Thyroid gland (tissue), 4 donors: Measurements from ENCODE around the gene ANAPC2. TPM values are rescaled to one million over a fixed set of nuclear protein-coding genes. Genes with fewer than 3 reads are reported as not detected.

Experiments
- DNase-seq, 2 donors: peaks; one replicate each; pipeline ENCODE4 v3.0.0-alpha.2; 2019
- H3K27ac ChIP-seq, 3 donors: fragments of 200-600 bp; sonication (generic); 1 replicate in 2 of 3; 2 replicates in 1 of 3; pipeline ENCODE4 v1.5.1; 2016 to 2019; ENCODE audit warnings: mild to moderate bottlenecking in 1 of 3, moderate library complexity in 1 of 3
- H3K27me3 ChIP-seq: fragments of 200-600 bp; sonication (generic); one replicate; pipeline ENCODE4 v1.5.1; 2019
- H3K36me3 ChIP-seq, 2 donors: fragments of 200-600 bp; sonication (generic); one replicate each; pipeline ENCODE4 v1.5.1; 2016 to 2019
- H3K4me1 ChIP-seq, 2 donors: fragments of 200-600 bp; sonication (generic); one replicate each; pipeline ENCODE4 v1.5.1; 2017 to 2019
- H3K4me3 ChIP-seq, 3 donors: fragments of 200-600 bp; sonication (generic); replicated peaks in 1 of 3; 1 replicate in 2 of 3; 2 replicates in 1 of 3; pipeline ENCODE4 v1.5.1; 2016; ENCODE audit warnings: mild to moderate bottlenecking in 1 of 3
- H3K9me3 ChIP-seq: fragments of 200-600 bp; sonication (generic); one replicate; pipeline ENCODE4 v1.5.1; 2017
- CTCF ChIP-seq, 6 experiments: fragments of 200-600 bp in 3 of 6; fragments of 450-650 bp in 3 of 6; sonication (generic) in 3 of 6; IDR thresholded peaks; one replicate each; pipeline ENCODE4 v1.5.1; 2016 to 2019; ENCODE audit warnings: antibody characterized with exemption in 6 of 6, mild to moderate bottlenecking in 2 of 6, inconsistent platforms in 1 of 6, moderate library complexity in 1 of 6
- POLR2A ChIP-seq, 2 donors: fragments of 450-650 bp; IDR thresholded peaks; one replicate each; pipeline ENCODE4 v1.6.1; 2017; ENCODE audit warnings: antibody characterized with exemption in 2 of 2, mild to moderate bottlenecking in 2 of 2, moderate library complexity in 1 of 2
- WGBS, 2 donors: methylation state at CpG; one replicate each; pipeline ENCODE4 v1.1.5; 2017; 5-methylcytosine and 5-hydroxymethylcytosine counted together
- intact Hi-C: fragments of 100-400 bp; cut with DNase I; formaldehyde crosslinking; loops from one replicate; pipeline ENCODE4 v1.15.1; 2023
- total RNA-seq, 4 donors: library from RNA; depleted of rRNA; stranded (reverse); fragments of >200 nt; gene quantifications; one replicate each; pipeline ENCODE4 v1.2.3, GENCODE V29; 2016

Gene ANAPC2
- total RNA-seq, 4 donors from 2014 or later = 25.6 to 34.1 (median 31.8) TPM

- Histone ChIP-seq H3K27ac (no peak overlapping the region), H3K4me1 (peaks cover 0 to 9% of the 10 kb centered on the region in 2 donors), H3K36me3 (peaks cover 0 to 7% of the 10 kb centered on the region in 2 donors), H3K9me3 (no peaks in the 10 kb centered on the region), H3K27me3 (no peaks in the 10 kb centered on the region), H3K4me3 (no peak overlapping the region)
- 79 to 84% methylated on average over 20 to 44 of the region's 45 CpGs for WGBS, 2 donors
- TF ChIP-seq CTCF (IDR thresholded peaks at IDR 0.05) (no peak), POLR2A (IDR thresholded peaks at IDR 0.05) (no peak)
- DNase-seq = no peak
- intact Hi-C loops = no loop called here
These were observed 14.3 kb downstream of the ANAPC2 start for GRCh38 chr9:137173796-137174664.

- Histone ChIP-seq H3K4me1 (peaks cover 4 to 18% of the 10 kb centered on the region in 2 donors), H3K27me3 (no peaks in the 10 kb centered on the region), H3K9me3 (no peaks in the 10 kb centered on the region), H3K27ac (no peak overlapping the region), H3K4me3 (no peak overlapping the region), H3K36me3 (peaks cover 0 to 4% of the 10 kb centered on the region in 2 donors)
- 60 to 76% methylated on average over 7 to 12 of the region's 21 CpGs for WGBS, 2 donors
- intact Hi-C loops = no loop called here
- DNase-seq = no peak
- no peak for TF ChIP-seq POLR2A (IDR thresholded peaks at IDR 0.05)
- TF ChIP-seq CTCF (IDR thresholded peaks at IDR 0.05) = no peak
These were observed 15.2 kb downstream of the ANAPC2 start for GRCh38 chr9:137172901-137173795.

DNA sequence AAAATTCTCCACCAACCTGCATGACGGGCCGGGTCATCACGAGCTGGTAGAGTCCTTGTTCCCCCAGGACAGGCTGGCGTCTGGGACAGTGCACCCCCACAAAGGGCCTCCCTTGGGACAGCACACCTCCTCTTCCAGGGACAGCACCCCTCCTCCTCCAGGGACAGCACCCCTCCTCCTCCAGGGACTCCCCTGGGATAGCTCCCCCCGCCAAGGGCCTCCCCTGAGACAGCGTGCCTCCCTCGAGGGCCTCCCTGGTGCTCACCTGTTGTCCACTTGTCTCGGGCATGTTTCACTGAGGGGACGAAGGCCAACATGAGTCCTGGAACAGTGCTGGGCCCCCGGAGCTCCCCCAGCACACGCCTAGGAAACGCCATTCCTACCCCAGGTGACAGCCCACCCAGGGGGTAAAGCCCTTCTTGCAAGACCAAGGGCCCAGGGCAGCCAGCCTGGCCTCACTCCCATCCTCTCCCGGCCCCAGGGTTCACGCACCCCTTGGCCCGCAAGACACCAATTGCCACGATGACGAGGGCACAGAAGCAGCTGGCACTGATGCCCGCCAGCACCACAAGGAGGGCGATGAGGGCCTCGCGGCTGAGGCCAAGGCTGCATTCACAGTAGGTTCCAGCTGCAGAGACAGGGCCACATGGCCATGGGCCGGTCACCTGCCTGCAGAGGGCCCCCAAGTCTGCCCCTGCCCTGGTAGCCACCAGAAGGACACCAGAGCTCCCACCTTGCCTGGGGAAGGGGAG is 17.0 kb downstream of the ANAPC2 start:
- DNase-seq = no peak
- Histone ChIP-seq H3K27ac (no peak overlapping the region), H3K4me1 (peaks cover 7 to 26% of the 10 kb centered on the region in 2 donors), H3K27me3 (peaks cover 13% of the 10 kb centered on the region), H3K4me3 (no peak overlapping the region), H3K36me3 (no peaks in the 10 kb centered on the region), H3K9me3 (no peaks in the 10 kb centered on the region)
- no peak for TF ChIP-seq CTCF (IDR thresholded peaks at IDR 0.05)
- no peak for TF ChIP-seq POLR2A (IDR thresholded peaks at IDR 0.05)
- 78 to 81% methylated on average over 8 to 12 of the region's 22 CpGs for WGBS, 2 donors
- intact Hi-C loops = no loop called here

DNA sequence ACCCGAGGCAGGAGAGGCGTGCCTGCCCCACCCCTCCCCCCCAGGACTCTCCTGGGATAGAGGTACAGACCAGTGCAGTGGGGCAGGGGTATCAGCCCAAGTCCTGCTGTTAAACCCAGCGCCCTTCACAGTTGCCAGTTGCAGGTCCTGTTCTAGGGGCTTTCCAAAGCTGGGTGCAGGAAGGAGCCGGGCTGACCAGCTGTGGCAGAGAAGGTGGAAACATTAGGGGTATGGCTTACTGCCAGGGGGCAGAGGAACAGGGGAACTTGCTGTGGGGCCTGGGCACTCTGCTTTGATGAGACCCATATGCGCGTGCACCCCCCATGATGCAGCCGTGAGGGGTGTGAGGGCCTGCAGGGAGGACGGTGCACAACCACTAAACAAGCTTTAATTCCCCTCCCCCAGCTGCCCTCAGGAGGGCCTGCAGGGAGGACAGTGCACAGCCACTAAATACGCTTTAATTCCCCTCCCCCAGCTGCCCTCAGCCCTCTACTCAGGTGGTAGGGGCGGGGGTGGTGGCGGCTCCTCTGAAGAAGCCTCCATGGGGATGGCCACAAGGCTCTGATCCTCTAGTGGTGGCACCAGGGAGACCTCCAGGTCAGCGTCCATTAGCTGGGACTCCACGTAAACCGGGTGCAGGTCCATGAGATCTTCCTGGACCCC is 17.7 kb downstream of the ANAPC2 start:
- 28 to 34% methylated on average over 11 of the region's 14 CpGs for WGBS, 2 donors
- H3K27me3 ChIP-seq = peaks cover 20% of the 10 kb centered on the region

More for the DNA sequence above, 17.7 kb downstream of the ANAPC2 start:
- intact Hi-C loops = no loop called here
- Histone ChIP-seq H3K27ac (no peak overlapping the region), H3K4me3 (no peak overlapping the region), H3K36me3 (no peaks in the 10 kb centered on the region), H3K9me3 (no peaks in the 10 kb centered on the region), H3K4me1 (peaks cover 7 to 26% of the 10 kb centered on the region in 2 donors)
- DNase-seq = no peak
- TF ChIP-seq CTCF (IDR thresholded peaks at IDR 0.05) (no peak), POLR2A (IDR thresholded peaks at IDR 0.05) (no peak)
